OCI-LY3 (cell line): ENCODE data around the gene RPS19BP1.
"Not testable (repeated sequence)": the region's sequence is repeated elsewhere in the genome, so short reads cannot be mapped to it uniquely, and the experiment has no call there.

Experiments used
- H2AFZ ChIP-seq: fragments of 200-600, 300-600 bp; shearing (Covaris generic); 2 replicates; pipeline ENCODE4 v1.6.0; 2014; ENCODE audit warnings: antibody characterized with exemption, low read depth, low read length
- H3K27ac ChIP-seq: fragments of 200-600, 300-600 bp; sonication (generic); 2 replicates; pipeline ENCODE4 v1.5.1; 2014; ENCODE audit warnings: mild to moderate bottlenecking, low read length, moderate library complexity, mixed read lengths
- H3K27me3 ChIP-seq: fragments of 200-600, 300-600 bp; sonication (generic); 2 replicates; pipeline ENCODE4 v1.6.1; 2014; ENCODE audit warnings: low read depth, low read length, mixed read lengths
- H3K36me3 ChIP-seq: fragments of 200-600, 300-600 bp; sonication (generic); replicated peaks from 2 replicates; pipeline ENCODE3; 2014; ENCODE audit warnings: low read depth, low read length, mixed read lengths
- H3K4me1 ChIP-seq: fragments of 300-600, 200-600 bp; sonication (generic); 2 replicates; pipeline ENCODE4 v1.6.1; 2014; ENCODE audit warnings: low read length, mixed read lengths
- H3K4me2 ChIP-seq: fragments of 200-600, 300-600 bp; sonication (generic); 2 replicates; pipeline ENCODE4 v1.6.1; 2014; ENCODE audit warnings: low read length, mixed read lengths
- H3K4me3 ChIP-seq: fragments of 300-600, 200-600 bp; sonication (generic); 2 replicates; pipeline ENCODE4 v1.5.1; 2014; ENCODE audit warnings: antibody characterized with exemption, mild to moderate bottlenecking, low read length, moderate library complexity
- H3K79me2 ChIP-seq: fragments of 300-600, 200-600 bp; shearing (Covaris generic); 2 replicates; pipeline ENCODE4 v1.6.1; 2014; ENCODE audit warnings: mild to moderate bottlenecking, low read length, mixed read lengths
- H3K9ac ChIP-seq: fragments of 300-600, 200-600 bp; shearing (Covaris generic); 2 replicates; pipeline ENCODE4 v1.6.0; 2014; ENCODE audit warnings: mild to moderate bottlenecking, low read length, moderate library complexity
- H3K9me3 ChIP-seq: fragments of 200-600, 300-600 bp; shearing (Covaris generic); 2 replicates; pipeline ENCODE4 v1.6.1; 2014; ENCODE audit warnings: low read length, mixed read lengths; ENCODE audit not compliant: insufficient read depth
- H4K20me1 ChIP-seq: fragments of 200-600, 300-600 bp; sonication (generic); 2 replicates; pipeline ENCODE4 v1.6.1; 2016; ENCODE audit warnings: low read length, mixed read lengths; ENCODE audit not compliant: insufficient read depth
- EZH2phosphoT487 ChIP-seq: fragments of 200-600 bp; shearing (Covaris generic); IDR thresholded peaks from 2 replicates; pipeline ENCODE4 v1.6.1; 2018; ENCODE audit warnings: antibody characterized with exemption, mixed run types, low read depth
- TF ChIP-seq, protein P1 (sequence below): fragments of 200-600, 300-600 bp; sonication (generic); IDR thresholded peaks from 2 replicates; pipeline ENCODE4 v1.5.1; 2014; ENCODE audit warnings: antibody characterized with exemption, low read length, low read depth

Gene RPS19BP1

GRCh38 chr22:39508393-39508792 lies 24.2 kb downstream of the RPS19BP1 start:
- H3K79me2 ChIP-seq = peaks cover 78% of the 10 kb centered on the region
- no peak for TF ChIP-seq EZH2phosphoT487
- TF ChIP-seq, protein P1, sequence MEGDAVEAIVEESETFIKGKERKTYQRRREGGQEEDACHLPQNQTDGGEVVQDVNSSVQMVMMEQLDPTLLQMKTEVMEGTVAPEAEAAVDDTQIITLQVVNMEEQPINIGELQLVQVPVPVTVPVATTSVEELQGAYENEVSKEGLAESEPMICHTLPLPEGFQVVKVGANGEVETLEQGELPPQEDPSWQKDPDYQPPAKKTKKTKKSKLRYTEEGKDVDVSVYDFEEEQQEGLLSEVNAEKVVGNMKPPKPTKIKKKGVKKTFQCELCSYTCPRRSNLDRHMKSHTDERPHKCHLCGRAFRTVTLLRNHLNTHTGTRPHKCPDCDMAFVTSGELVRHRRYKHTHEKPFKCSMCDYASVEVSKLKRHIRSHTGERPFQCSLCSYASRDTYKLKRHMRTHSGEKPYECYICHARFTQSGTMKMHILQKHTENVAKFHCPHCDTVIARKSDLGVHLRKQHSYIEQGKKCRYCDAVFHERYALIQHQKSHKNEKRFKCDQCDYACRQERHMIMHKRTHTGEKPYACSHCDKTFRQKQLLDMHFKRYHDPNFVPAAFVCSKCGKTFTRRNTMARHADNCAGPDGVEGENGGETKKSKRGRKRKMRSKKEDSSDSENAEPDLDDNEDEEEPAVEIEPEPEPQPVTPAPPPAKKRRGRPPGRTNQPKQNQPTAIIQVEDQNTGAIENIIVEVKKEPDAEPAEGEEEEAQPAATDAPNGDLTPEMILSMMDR = no peak
- no peaks in the 10 kb centered on the region for H3K9me3 ChIP-seq
- H2AFZ ChIP-seq = no peak overlapping the region
- H3K36me3 ChIP-seq = peaks cover 68% of the 10 kb centered on the region
- H3K4me3 ChIP-seq = no peak overlapping the region
- no peak overlapping the region for H3K27ac ChIP-seq
- H3K9ac ChIP-seq = no peak overlapping the region
- H3K27me3 ChIP-seq = no peaks in the 10 kb centered on the region
- H3K4me2 ChIP-seq = no peak overlapping the region
- peaks cover 9% of the 10 kb centered on the region; the same call in 1 of the 2 replicates for H4K20me1 ChIP-seq
- peaks cover 26% of the 10 kb centered on the region for H3K4me1 ChIP-seq

DNA sequence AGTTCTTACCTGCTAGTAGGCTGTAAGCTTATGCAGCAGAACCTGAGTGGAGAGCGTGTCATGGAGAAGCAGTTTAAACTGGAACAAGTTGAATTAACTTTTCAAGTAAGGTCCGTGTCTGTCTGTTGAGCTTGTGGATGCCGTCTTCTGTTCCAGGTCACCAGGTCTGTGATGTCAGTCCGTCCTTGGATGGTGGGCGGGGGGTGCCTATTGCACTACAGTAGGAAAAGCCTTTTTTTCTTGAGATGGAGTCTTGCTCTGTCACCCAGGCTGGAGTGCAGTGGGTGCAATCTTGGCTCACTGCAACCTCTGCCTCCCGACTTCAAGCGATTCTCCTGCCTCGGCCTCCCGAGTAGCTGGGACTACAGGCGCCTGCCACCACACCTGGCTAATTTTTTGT lies 25.5 kb downstream of the RPS19BP1 start:
- not testable (repeated sequence) for H3K27me3 ChIP-seq

DNA sequence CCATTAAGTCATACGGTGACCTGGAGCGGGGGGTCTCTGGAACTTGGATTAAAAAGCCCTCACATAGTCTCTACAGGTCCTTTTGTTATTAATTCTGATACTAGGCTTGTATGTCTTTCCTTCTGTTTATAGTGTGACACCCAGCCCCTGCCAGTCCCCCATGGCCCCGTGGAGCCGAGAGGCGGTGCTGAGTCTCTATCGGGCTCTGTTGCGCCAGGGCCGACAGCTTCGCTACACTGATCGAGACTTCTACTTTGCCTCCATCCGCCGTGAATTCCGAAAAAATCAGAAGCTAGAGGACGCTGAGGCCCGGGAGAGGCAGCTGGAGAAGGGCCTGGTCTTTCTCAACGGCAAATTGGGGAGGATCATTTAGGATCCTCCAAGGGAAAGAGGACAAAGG lies 28.5 kb downstream of the RPS19BP1 start:
- Histone ChIP-seq H3K9me3 (no peaks in the 10 kb centered on the region), H3K27me3 (no peaks in the 10 kb centered on the region), H3K27ac (no peak overlapping the region), H3K36me3 (peaks cover 41% of the 10 kb centered on the region), H2AFZ (no peak overlapping the region), H3K79me2 (peaks cover 67% of the 10 kb centered on the region), H3K4me1 (peaks cover 26% of the 10 kb centered on the region), H3K9ac (no peak overlapping the region), H3K4me3 (peak overlapping the region; percentile 90; the same call in 1 of the 2 replicates), H4K20me1 (no peaks in the 10 kb centered on the region), H3K4me2 (peak overlapping the region; percentile 91)
- TF ChIP-seq, protein P1 = no peak
- no peak for TF ChIP-seq EZH2phosphoT487

More for the DNA sequence above, 25.5 kb downstream of the RPS19BP1 start:
- H3K27ac ChIP-seq, H4K20me1 ChIP-seq, H2AFZ ChIP-seq, H3K4me2 ChIP-seq, H3K9me3 ChIP-seq, H3K4me3 ChIP-seq, H3K9ac ChIP-seq: not testable (repeated sequence)
- peaks cover 29% of the 10 kb centered on the region for H3K4me1 ChIP-seq
- H3K36me3 ChIP-seq = peaks cover 61% of the 10 kb centered on the region
- H3K79me2 ChIP-seq = peaks cover 89% of the 10 kb centered on the region

- peaks cover 63% of the 10 kb centered on the region for H3K79me2 ChIP-seq
- H4K20me1 ChIP-seq = no peaks in the 10 kb centered on the region
- H3K4me2 ChIP-seq = peak overlapping the region; percentile 91
- H3K27me3 ChIP-seq = no peaks in the 10 kb centered on the region
- peak overlapping the region; percentile 31 for H3K27ac ChIP-seq
- H3K36me3 ChIP-seq = peaks cover 38% of the 10 kb centered on the region
- peak overlapping the region; percentile 91 for H3K9ac ChIP-seq
- H3K4me3 ChIP-seq = peak overlapping the region; percentile 90
- no peak overlapping the region for H2AFZ ChIP-seq
- no peak for TF ChIP-seq EZH2phosphoT487
- TF ChIP-seq, protein P1 = no peak
- no peaks in the 10 kb centered on the region for H3K9me3 ChIP-seq
- H3K4me1 ChIP-seq = peaks cover 22% of the 10 kb centered on the region
Measured at GRCh38 chr22:39503630-39504029, 28.9 kb downstream of the RPS19BP1 start.
